H1 (cell line): ENCODE results near the gene KBTBD12. TPM values are rescaled to one million over a fixed set of nuclear protein-coding genes. Genes with fewer than 3 reads are reported as not detected.

Experiments
- CTCF ChIA-PET: fragments of 300-600 bp; sonication (Branson Sonifier 250); formaldehyde crosslinking; loops from one replicate; lab custom pipeline; 2021; ENCODE audit not compliant: partially characterized antibody; lab: Charles Lee
- POLR2A ChIA-PET: fragments of 300-600 bp; sonication (Branson Sonifier 250); formaldehyde crosslinking; loops from one replicate; lab custom pipeline; 2021; ENCODE audit warnings: inconsistent platforms; ENCODE audit not compliant: partially characterized antibody; lab: Charles Lee
- DNase-seq, 2 experiments: peaks; one replicate each; pipeline versions ENCODE4 v3.0.0 to v3.0.0-alpha.2; 2010 to 2022; ENCODE audit warnings: low spot score in 2 of 2, low read depth in 1 of 2, mixed read lengths in 1 of 2
- FAIRE-seq: peaks from 2 replicates; lab custom pipeline; 2011; peaks lifted over from hg19 to GRCh38; lab: Jason Lieb, UNC
- H2AFZ ChIP-seq: 2 replicates; pipeline ENCODE4 v1.8.1; 2012; ENCODE audit warnings: low read length, inconsistent platforms
- H2AK5ac ChIP-seq: 2 replicates; pipeline ENCODE4 v1.6.1; 2013; ENCODE audit warnings: low read depth, low read length
- H2BK120ac ChIP-seq: replicated peaks from 2 replicates; pipeline ENCODE3; 2013; ENCODE audit warnings: low read depth, low read length, inconsistent platforms
- H2BK12ac ChIP-seq: 2 replicates; pipeline ENCODE4 v1.6.1; 2013; ENCODE audit warnings: low read depth, low read length
- H2BK15ac ChIP-seq: 2 replicates; pipeline ENCODE4 v1.6.1; 2013; ENCODE audit warnings: low read length
- H2BK20ac ChIP-seq: 2 replicates; pipeline ENCODE4 v1.6.1; 2013; ENCODE audit warnings: low read length
- H2BK5ac ChIP-seq: 2 replicates; pipeline ENCODE4 v1.6.1; 2013; ENCODE audit warnings: low read depth, low read length
- H3K14ac ChIP-seq: 2 replicates; pipeline ENCODE4 v1.6.1; 2013; ENCODE audit warnings: inconsistent platforms; ENCODE audit not compliant: insufficient read length
- H3K18ac ChIP-seq: 2 replicates; pipeline ENCODE4 v1.6.1; 2013; ENCODE audit warnings: low read length; ENCODE audit errors: extremely low read depth
- H3K23ac ChIP-seq: 2 replicates; pipeline ENCODE4 v1.6.1; 2013; ENCODE audit warnings: inconsistent platforms; ENCODE audit not compliant: insufficient read length
- H3K23me2 ChIP-seq: 2 replicates; pipeline ENCODE4 v1.6.1; 2013; ENCODE audit warnings: low read depth, low read length
- H3K27ac ChIP-seq: 2 replicates; pipeline ENCODE4 v1.6.1; 2011; ENCODE audit warnings: low read depth, low read length, inconsistent platforms
- H3K27me3 ChIP-seq, 4 experiments: replicated peaks in 1 of 4; 1 replicate in 1 of 4; 2 replicates in 3 of 4; pipeline versions ENCODE4 v1.6.1 to v1.8.1; 2011 to 2013; ENCODE audit warnings: low read length in 3 of 4, mild to moderate bottlenecking in 3 of 4, inconsistent platforms in 2 of 4, mixed read lengths in 2 of 4, moderate library complexity in 1 of 4; ENCODE audit not compliant: control insufficient read depth in 3 of 4, insufficient read depth in 3 of 4; ENCODE audit errors: extremely low read depth in 1 of 4
- H3K36me3 ChIP-seq, 4 experiments: 2 replicates each; pipeline versions ENCODE4 v1.6.1 to v1.8.1; 2011 to 2013; ENCODE audit warnings: mild to moderate bottlenecking in 4 of 4, low read length in 3 of 4, moderate library complexity in 2 of 4, control low read depth in 1 of 4, inconsistent platforms in 1 of 4; ENCODE audit not compliant: insufficient read depth in 4 of 4, control insufficient read depth in 2 of 4
- H3K4ac ChIP-seq: replicated peaks from 2 replicates; pipeline ENCODE3; 2013; ENCODE audit warnings: low read length, low read depth, mixed read lengths, inconsistent platforms; ENCODE audit not compliant: insufficient read length
- H3K4me1 ChIP-seq, 4 experiments: replicated peaks in 1 of 4; 1 replicate in 1 of 4; 2 replicates in 3 of 4; pipeline versions ENCODE4 v1.6.1 to v1.8.1; 2011 to 2013; ENCODE audit warnings: low read length in 3 of 4, inconsistent platforms in 2 of 4, mixed read lengths in 1 of 4; ENCODE audit not compliant: insufficient read depth in 4 of 4, control insufficient read depth in 3 of 4
- H3K4me2 ChIP-seq, 2 experiments: 2 replicates each; pipeline versions ENCODE4 v1.6.1 to v1.8.1; 2011 to 2013; ENCODE audit warnings: low read depth in 2 of 2, low read length in 2 of 2, control low read depth in 1 of 2, inconsistent platforms in 1 of 2, mild to moderate bottlenecking in 1 of 2; ENCODE audit not compliant: insufficient read depth in 1 of 2
- H3K4me3 ChIP-seq, 4 experiments: fragments of 200-600, 300-600 bp in 1 of 4; sonication (generic), shearing (Covaris generic), sonication (Bioruptor Twin) in 1 of 4; 2 replicates each; pipeline versions ENCODE4 v1.5.1 to v1.8.1; 2011 to 2016; ENCODE audit warnings: low read length in 4 of 4, low read depth in 3 of 4, control low read depth in 2 of 4, inconsistent platforms in 2 of 4, mild to moderate bottlenecking in 2 of 4, mixed read lengths in 1 of 4, moderate library complexity in 1 of 4; ENCODE audit not compliant: insufficient read depth in 2 of 4; ENCODE audit errors: extremely low read depth in 1 of 4
- H3K56ac ChIP-seq: replicated peaks from 2 replicates; pipeline ENCODE3; 2013; ENCODE audit warnings: low read depth, mild to moderate bottlenecking, mixed read lengths, low read length, inconsistent platforms; ENCODE audit not compliant: insufficient read length
- H3K79me1 ChIP-seq: 2 replicates; pipeline ENCODE4 v1.6.1; 2013; ENCODE audit warnings: low read depth, low read length, control low read depth
- H3K79me2 ChIP-seq, 2 experiments: 2 replicates each; pipeline versions ENCODE4 v1.6.1 to v1.8.1; 2012 to 2013; ENCODE audit warnings: low read length in 2 of 2, mild to moderate bottlenecking in 2 of 2, inconsistent platforms in 1 of 2; ENCODE audit not compliant: insufficient read depth in 2 of 2, control insufficient read depth in 1 of 2
- H3K9ac ChIP-seq, 4 experiments: replicated peaks in 1 of 4; 1 replicate in 1 of 4; 2 replicates in 3 of 4; pipeline versions ENCODE4 v1.6.1 to v1.8.1; 2011 to 2013; ENCODE audit warnings: low read depth in 3 of 4, low read length in 3 of 4, control low read depth in 2 of 4, mild to moderate bottlenecking in 2 of 4, moderate library complexity in 2 of 4, inconsistent platforms in 1 of 4; ENCODE audit errors: extremely low read depth in 1 of 4
- H3K9me3 ChIP-seq, 2 experiments: 2 replicates each; pipeline versions ENCODE4 v1.6.1 to v1.8.1; 2012 to 2013; ENCODE audit warnings: mild to moderate bottlenecking in 2 of 2, moderate library complexity in 2 of 2, control low read depth in 1 of 2, inconsistent platforms in 1 of 2, low read depth in 1 of 2, low read length in 1 of 2, mixed read lengths in 1 of 2; ENCODE audit not compliant: insufficient read depth in 2 of 2
- H4K20me1 ChIP-seq, 2 experiments: replicated peaks in 1 of 2; 2 replicates each; pipeline versions ENCODE3 to v1.8.1; 2011 to 2013; ENCODE audit warnings: inconsistent platforms in 2 of 2, low read length in 2 of 2, mild to moderate bottlenecking in 1 of 2; ENCODE audit not compliant: insufficient read depth in 2 of 2, control insufficient read depth in 1 of 2
- H4K5ac ChIP-seq: 2 replicates; pipeline ENCODE4 v1.6.1; 2013; ENCODE audit warnings: low read length, low read depth, mixed read lengths, inconsistent platforms; ENCODE audit not compliant: insufficient read length
- H4K8ac ChIP-seq: 2 replicates; pipeline ENCODE4 v1.8.0; 2013; ENCODE audit warnings: mild to moderate bottlenecking, moderate library complexity, low read length, inconsistent platforms; ENCODE audit not compliant: insufficient read depth; ENCODE audit errors: extremely low read depth
- H4K91ac ChIP-seq: replicated peaks from 2 replicates; pipeline ENCODE3; 2013; ENCODE audit warnings: low read length, mixed read lengths, inconsistent platforms; ENCODE audit not compliant: insufficient read length
- CTBP2 ChIP-seq: IDR thresholded peaks from 2 replicates; pipeline ENCODE4 v1.7.0; 2011; ENCODE audit warnings: borderline replicate concordance, mild to moderate bottlenecking, moderate library complexity, mixed read lengths, low read length; ENCODE audit not compliant: insufficient read depth, insufficient read length
- WGBS, 2 experiments: shearing (Covaris generic) in 1 of 2; methylation state at CpG; one replicate each; pipeline versions ENCODE4 v1.1.6 to v1.1.7; 2013 to 2015; ENCODE audit warnings: low lambda C conversion rate in 2 of 2, mixed read lengths in 2 of 2, inconsistent platforms in 1 of 2, low coverage in 1 of 2, missing lambda C conversion rate in 1 of 2; ENCODE audit not compliant: insufficient replicate concordance in 2 of 2, insufficient coverage in 1 of 2, insufficient read length in 1 of 2; ENCODE audit errors: extremely low coverage in 1 of 2, missing lambda C conversion rate in 1 of 2; 5-methylcytosine and 5-hydroxymethylcytosine counted together
- polyA plus RNA-seq, 7 experiments: library from polyadenylated mRNA; depleted of rRNA in 3 of 7; stranded (reverse) in 5 of 7; unstranded in 2 of 7; fragments of >200 nt in 5 of 7; fragments of 200-250 nt in 2 of 7; gene quantifications; 1 replicate in 5 of 7; 2 replicates in 1 of 7; 4 replicates in 1 of 7; pipeline versions ENCODE4 v1.2.1 to v1.2.3, GENCODE V29; 2011 to 2013; ENCODE audit warnings: missing spikeins in 2 of 7, mixed read lengths in 2 of 7
- total RNA-seq: library from RNA; stranded (reverse); fragmentation: NEBNext Ultra II Directional; extraction: Animal tissue kit (Norgen Biotek cat#: 25700); gene quantifications from 2 replicates; pipeline ENCODE4 v1.2.1, GENCODE V29; 2021

Gene KBTBD12
- total and polyA plus RNA-seq, 2 of the 8 experiments (the other 6 are each of a cell fraction or from before 2014, with no cell fraction given) = 0.33 to 0.63 TPM

DNA sequence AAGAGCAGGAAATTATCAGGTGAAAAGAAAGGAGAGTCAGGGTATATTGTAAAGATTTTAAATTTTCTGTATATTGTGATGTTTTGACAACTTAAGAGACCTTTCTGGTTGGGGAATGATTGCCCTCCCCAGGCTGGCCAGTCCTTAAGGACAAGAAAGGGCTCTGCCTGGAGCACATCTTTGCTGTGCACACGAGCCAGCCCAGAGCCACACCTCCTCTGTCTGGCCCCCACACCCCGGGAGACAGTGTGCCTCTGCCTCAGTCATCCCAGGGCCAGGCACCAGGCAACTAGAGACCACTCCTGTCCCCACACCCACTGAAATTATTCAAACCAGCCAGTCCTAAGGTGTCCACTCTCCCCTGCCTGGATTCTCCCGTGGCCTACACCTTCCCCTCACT lies 67.1 kb downstream of the KBTBD12 start:
- Histone ChIP-seq H3K9me3 (no peaks in the 10 kb centered on the region), H3K4me3 (no peak overlapping the region), H3K23me2 (no peaks in the 10 kb centered on the region), H2BK12ac (no peak overlapping the region), H4K5ac (no peak overlapping the region), H3K23ac (no peak overlapping the region), H3K36me3 (no peaks in the 10 kb centered on the region), H3K79me2 (no peaks in the 10 kb centered on the region), H4K20me1 (no peaks in the 10 kb centered on the region), H3K4ac (no peak overlapping the region), H3K4me1 (no peaks in the 10 kb centered on the region), H3K14ac (no peak overlapping the region), H2BK120ac (no peak overlapping the region), H3K27me3 (no peaks in the 10 kb centered on the region), H3K9ac (no peak overlapping the region), H3K4me2 (no peak overlapping the region), H3K79me1 (no peaks in the 10 kb centered on the region), H2BK5ac (no peak overlapping the region), H2BK15ac (no peak overlapping the region), H4K8ac (no peak overlapping the region), H3K27ac (no peak overlapping the region), H2BK20ac (no peak overlapping the region), H2AFZ (no peak overlapping the region), H4K91ac (no peak overlapping the region), H2AK5ac (no peak overlapping the region), H3K56ac (no peak overlapping the region), H3K18ac (no peak overlapping the region)
- CTCF ChIA-PET = interaction anchor here (0.5 to 0.6 kb wide), 3 partner anchors 13 to 1566 kb away, joined by 3 to 4 read pairs (median 3); no protein-coding TSS in a partner anchor
- DNase-seq = no peak
- POLR2A ChIA-PET = no interaction called here
- no peak for FAIRE-seq
- TF ChIP-seq CTBP2 = no peak
- WGBS, 2 experiments = 85% methylated on average over 3 of the region's 3 CpGs; no CpG with 5 or more reads in 1 of the 2 experiments
